GM12801 (cell line): ENCODE measurements around the gene TLL1.

ENCODE experiments used
- CTCF ChIP-seq: IDR thresholded peaks from one replicate; pipeline ENCODE4 v1.5.1; 2011; ENCODE audit warnings: control low read depth; ENCODE audit not compliant: insufficient read length; ENCODE audit errors: extremely low read depth

Gene TLL1

GRCh38 chr4:166140951-166141350, 267.9 kb downstream of the TLL1 start:
- TF ChIP-seq CTCF: no peak

DNA sequence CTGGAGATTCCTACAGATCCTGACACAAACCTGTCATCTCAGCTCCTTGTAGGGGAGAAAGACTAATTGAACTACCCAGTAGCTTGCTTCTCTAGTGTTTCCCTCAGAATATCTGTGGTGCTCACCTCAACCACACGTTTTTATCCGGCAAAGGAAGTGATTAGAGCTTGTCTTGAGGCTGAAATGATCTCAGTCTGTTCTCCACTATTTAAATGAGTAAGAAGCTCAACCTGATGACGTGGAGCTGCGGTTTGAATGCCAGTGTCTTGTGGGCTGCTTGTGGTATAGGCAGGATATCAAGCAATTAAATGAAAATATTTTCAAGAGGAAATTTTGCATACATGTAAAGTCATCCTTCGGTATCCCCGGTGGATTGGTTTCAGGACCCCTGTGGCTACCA, 270.2 kb downstream of the TLL1 start:
- no peak for TF ChIP-seq CTCF

DNA sequence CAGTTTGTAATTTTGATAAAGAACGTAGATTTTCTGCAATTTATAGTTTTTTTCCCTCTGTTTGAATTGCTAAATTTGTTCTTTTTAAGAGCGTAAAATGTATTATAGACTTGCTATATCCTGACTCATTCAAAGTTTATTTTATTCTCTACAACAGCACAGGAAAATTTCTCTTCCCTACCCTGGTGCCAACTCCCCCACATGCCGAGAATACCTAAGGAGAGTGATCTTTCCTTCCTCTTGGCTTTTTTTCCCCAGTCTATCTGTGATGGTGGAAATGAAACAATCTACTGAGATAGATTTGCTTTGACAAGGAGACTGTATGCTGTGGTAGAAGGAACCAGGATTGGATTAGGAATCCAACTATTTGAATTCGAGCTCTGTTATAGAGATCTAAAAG, 271.6 kb downstream of the TLL1 start:
- no peak for TF ChIP-seq CTCF

GRCh38 chr4:166146806-166147540, 273.9 kb downstream of the TLL1 start:
- TF ChIP-seq CTCF: no peak
